ENCODE measurements around the gene TRIM47. TPM values are rescaled to one million over a fixed set of nuclear protein-coding genes. Genes with fewer than 3 reads are reported as not detected.
"Not testable (repeated sequence)": the region's sequence is repeated elsewhere in the genome, so short reads cannot be mapped to it uniquely, and the experiment has no call there.

Gene TRIM47
- total RNA-seq, 1 donor from 2014 or later, result 22.5 TPM

GRCh38 chr17:75872434-75873351, 5.7 kb downstream of the TRIM47 start:
- intact Hi-C loops (cut with micrococcal nuclease), result no loop called here

GRCh38 chr17:75870228-75870627, 8.2 kb downstream of the TRIM47 start:
- intact Hi-C loops (cut with micrococcal nuclease), result not testable (repeated sequence)

DNA sequence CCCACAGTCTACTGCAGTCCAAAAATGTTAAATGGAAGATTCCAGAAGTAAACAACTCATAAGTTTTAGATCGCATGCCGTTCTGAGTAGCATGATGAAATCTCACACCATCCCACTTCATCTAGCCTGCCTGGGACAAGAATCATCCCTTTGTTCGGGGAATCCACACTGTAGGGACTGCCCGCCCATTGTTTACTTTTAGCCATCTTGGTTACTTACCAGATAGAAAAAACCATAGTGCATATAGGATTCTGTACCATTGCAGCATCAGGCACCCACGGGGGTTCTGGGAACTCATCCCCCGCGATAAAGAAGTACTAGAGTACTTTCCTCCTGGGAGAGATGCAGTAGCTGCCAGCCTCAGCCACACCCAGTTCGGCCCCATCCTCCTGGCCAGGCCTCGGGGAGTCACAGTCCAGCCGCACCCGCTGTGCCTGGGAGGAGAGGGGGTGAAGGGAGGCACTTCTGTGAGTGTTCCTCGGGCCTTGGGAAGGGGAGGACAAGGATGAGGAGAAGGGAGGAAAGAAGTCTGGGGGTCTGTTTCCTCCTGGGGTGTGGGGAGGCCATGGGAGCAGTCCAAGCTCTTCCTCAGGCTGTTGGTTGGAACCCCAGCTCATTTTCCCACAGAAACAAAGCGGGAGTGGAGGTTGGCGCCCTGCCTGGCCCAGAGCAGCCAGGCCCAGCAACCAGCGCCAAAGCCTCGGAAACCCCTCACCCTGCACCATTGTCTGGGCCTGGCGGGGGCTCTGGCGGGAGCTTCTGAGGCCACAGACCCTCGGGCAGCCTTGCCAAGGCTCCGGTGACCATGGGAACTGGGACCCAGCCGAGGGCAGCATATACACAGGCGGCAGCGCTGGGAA, 8.9 kb downstream of the TRIM47 start:
- intact Hi-C loops (cut with micrococcal nuclease), result no loop called here

- intact Hi-C loops (cut with micrococcal nuclease), result not testable (repeated sequence)
These were observed 9.6 kb downstream of the TRIM47 start for GRCh38 chr17:75868730-75869281.

GRCh38 chr17:75865404-75866188, 12.8 kb downstream of the TRIM47 start:
- intact Hi-C loops (cut with micrococcal nuclease), result not testable (repeated sequence)

DNA sequence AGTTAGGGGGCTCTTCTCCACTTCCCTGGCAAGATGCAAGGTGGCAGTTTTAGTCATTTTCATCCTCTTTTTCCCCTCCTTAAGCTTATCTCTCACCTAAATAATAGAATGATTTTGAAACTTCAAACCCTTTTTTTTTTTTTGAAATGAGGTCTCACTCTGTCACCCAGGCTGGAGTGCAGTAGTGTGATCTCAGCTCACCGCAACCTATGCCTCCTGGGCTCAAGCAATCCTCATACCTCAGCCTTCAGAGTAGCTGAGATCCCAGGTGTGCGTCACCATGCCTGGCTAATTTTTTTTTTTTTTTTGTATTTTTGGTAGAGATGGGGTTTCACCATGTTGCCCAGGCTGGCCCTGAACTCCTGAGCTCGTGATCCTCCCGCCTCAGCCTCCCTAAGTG, 13.5 kb downstream of the TRIM47 start:
- intact Hi-C loops (cut with micrococcal nuclease), result not testable (repeated sequence)

GRCh38 chr17:75864448-75864871, 13.9 kb downstream of the TRIM47 start:
- intact Hi-C loops (cut with micrococcal nuclease), result no loop called here

DNA sequence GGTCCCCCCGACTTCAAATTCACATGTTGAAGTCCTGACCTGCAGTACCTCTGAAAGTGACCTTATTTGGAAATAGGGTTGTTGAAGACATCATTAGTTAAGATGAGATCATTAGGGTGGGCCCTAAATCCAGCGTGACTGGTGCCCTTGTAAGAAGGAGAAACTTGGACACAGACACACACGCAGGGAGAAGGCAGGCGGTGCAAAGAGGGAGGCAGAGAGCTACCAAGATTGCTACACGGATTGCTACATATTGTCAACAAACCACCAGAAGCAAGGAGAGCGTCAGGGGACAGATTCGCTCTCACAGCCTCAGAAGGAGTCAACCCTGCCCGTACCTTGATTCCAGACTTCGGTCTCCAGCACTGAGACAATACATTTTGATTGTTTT, 16.5 kb downstream of the TRIM47 start:
- intact Hi-C loops (cut with micrococcal nuclease), result no loop called here

DNA sequence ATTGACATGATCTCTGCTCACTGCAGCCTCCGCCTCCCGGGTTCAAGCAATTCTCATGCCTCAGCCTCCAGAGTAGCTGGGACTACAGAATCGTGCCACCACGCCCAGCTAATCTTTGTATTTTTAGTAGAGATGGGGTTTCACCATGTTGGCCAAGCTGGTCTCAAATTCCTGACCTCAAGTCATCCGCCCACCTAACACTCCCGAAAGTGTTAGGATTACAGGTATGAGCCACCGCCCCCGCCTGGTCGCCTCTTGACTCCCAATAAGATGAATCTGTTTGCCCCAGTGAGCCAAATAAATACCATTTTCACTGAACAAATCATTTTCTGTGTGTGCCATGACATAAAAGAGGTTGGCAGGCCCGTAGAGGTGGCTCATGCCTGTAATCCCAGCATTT, 19.0 kb downstream of the TRIM47 start:
- intact Hi-C loops (cut with micrococcal nuclease), result loop anchor here (5.0 kb wide), 1 partner anchor 192 kb away; the partner anchor contains the start of genes RECQL5 and SAP30BP

GRCh38 chr17:75856062-75856756, 22.2 kb downstream of the TRIM47 start:
- intact Hi-C loops (cut with micrococcal nuclease), result loop anchor here (5.0 kb wide), 1 partner anchor 189 kb away; the partner anchor contains the start of genes RECQL5 and SAP30BP

- intact Hi-C loops (cut with micrococcal nuclease), result loop anchor here (1.0 to 5.0 kb wide), 7 partner anchors 11 to 188 kb away; partner anchors contain the start of genes MRPL38, RECQL5, SAP30BP and TRIM65
These were observed 22.9 kb downstream of the TRIM47 start, which contains the start of gene WBP2 for GRCh38 chr17:75855310-75856061. Gene WBP2 (minus strand): TSS chr17:75855335. CDS start chr17:75855297, 38 bp downstream.

- intact Hi-C loops (cut with micrococcal nuclease), result loop anchor here (1.0 to 5.0 kb wide), 7 partner anchors 11 to 188 kb away; partner anchors contain the start of genes MRPL38, RECQL5, SAP30BP and TRIM65
These were observed 23.5 kb downstream of the TRIM47 start for GRCh38 chr17:75854881-75855309.

GRCh38 chr17:75854101-75854748, 24.2 kb downstream of the TRIM47 start:
- intact Hi-C loops (cut with micrococcal nuclease), result loop anchor here (2.0 kb wide), 3 partner anchors 23 to 51 kb away; partner anchors contain the start of genes MRPL38 and TRIM65

- intact Hi-C loops (cut with micrococcal nuclease), result no loop called here
These were observed 24.9 kb downstream of the TRIM47 start for GRCh38 chr17:75853433-75853832.

- intact Hi-C loops (cut with micrococcal nuclease), result not testable (repeated sequence)
These were observed 26.7 kb downstream of the TRIM47 start for GRCh38 chr17:75851693-75851991.

- intact Hi-C loops (cut with micrococcal nuclease), result no loop called here
These were observed 27.3 kb downstream of the TRIM47 start for GRCh38 chr17:75850928-75851692.

DNA sequence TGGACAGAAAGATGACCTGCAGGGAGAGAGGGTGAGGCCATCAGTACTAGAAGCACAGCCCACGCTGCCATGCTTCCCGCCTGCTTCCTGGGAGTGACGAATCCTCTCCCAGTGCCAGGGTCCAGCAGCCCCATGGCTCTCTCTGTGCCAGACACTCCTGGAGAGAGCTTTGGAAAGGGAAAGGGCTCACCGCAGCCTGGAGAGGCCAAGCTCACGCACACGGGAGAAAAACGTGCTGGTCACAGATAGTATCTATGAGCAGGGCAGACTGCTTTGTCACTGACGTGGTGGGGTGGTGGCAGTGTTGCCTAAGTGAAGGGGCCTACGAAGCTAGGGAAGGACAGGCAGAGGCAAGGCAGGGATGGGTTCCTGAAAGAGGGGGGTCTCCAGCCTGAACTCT, 28.7 kb downstream of the TRIM47 start:
- intact Hi-C loops (cut with micrococcal nuclease), result no loop called here

DNA sequence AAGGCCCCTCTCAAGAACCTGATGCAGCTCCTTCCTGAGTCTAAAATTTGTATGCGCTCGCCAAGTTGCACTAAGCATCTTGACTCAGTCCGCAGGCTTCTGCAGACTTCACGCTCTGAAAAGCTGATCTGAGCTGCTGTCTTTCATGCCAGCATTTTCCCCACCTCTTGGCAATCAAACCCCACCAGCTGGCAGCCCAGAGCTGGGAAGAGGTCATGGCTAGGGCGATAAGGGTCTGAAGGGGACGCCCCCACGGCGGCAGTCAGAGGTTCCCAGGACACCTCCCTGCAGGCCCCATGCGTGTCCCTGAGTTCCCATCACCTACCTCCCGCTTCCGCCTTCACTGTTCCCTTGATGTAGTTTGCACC, 29.1 kb downstream of the TRIM47 start:
- intact Hi-C loops (cut with micrococcal nuclease), result no loop called here

All from T-helper 2 cell treated with Interferon-gamma antibody and Interleukin-4, amounts not matched to agents 100 ng/mL and 5 ng/mL, for 36 hours (primary cell).